ENCODE measurements around the gene KCNH5.
"Not testable (repeated sequence)": the region's sequence is repeated elsewhere in the genome, so short reads cannot be mapped to it uniquely, and the experiment has no call there.

Gene KCNH5

DNA sequence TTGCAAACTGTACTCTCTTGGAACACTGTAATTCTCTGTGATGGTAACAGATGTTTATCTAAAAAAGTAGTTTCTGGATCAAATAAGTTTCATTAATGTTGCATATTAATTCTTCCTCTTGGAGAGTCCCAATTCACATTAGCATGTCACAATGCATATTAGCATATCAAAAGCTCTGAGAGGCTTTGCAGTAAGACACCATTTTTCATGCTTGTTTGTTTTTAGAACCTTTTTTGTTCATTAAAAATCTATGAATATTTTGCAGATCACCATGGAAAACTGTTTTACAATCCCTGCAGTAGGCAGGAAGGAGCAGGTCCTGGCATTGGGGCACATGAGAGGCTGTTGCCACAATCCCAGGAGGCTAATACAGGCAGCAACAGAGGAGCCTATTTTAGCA is 180.7 kb downstream of the KCNH5 start:
- no peak for DNase-seq

DNA sequence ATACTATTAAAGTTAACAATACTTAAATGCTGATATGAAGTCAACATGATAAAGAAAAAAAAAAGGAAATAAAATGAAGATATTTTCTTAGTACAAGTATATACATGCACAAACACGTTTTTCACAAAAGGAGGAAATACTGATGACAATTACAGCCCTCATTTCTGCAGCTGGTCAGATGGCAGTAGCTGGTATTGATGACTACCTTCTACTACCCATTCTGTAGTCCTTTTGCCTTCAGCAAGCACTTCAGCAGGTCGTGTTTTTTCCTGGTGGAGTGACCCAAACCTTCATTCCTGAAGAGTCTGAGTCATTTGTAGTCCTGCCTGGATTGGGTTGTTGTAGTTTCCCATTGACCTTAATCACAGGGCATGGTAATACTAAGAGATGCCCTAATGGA is 187.2 kb downstream of the KCNH5 start:
- not testable (repeated sequence) for DNase-seq

DNA sequence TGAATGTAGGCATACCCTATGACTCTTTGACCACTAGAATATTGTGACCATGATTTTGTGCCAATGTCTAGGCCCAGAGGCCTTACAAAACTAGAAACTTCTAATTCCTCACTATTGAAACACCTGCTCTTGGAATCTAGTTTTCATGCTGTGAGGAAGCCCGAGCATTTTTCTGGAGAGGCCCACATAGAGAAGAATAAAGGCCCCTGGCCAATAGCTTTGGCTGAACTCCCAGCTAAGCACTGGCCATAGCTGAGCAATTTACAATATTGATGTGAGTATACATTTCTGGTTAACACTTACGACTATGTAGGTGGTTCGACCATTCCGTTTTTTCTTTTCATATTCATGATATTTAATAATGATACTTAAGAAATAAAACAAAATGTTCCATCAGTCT is 190.3 kb downstream of the KCNH5 start:
- no peak for DNase-seq

DNA sequence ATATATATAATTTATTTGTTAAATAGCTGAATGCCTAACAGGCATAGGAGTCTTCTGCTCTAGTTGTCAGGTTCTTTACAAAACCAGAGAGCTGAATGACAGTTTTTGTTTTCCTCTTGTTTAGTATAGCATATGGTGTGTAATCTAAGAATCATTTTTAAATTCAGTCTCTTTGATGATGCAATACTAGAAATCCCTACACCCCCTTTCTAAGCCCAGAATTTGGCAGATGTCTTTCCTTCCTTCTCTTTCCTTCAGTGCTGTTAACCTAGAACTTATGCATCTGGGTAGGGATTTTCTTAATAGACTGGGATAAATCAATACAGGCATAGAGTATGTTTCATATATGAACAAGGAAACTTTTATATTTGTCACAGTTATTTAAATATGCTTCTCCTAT is 198.1 kb downstream of the KCNH5 start:
- DNase-seq, result no peak

DNA sequence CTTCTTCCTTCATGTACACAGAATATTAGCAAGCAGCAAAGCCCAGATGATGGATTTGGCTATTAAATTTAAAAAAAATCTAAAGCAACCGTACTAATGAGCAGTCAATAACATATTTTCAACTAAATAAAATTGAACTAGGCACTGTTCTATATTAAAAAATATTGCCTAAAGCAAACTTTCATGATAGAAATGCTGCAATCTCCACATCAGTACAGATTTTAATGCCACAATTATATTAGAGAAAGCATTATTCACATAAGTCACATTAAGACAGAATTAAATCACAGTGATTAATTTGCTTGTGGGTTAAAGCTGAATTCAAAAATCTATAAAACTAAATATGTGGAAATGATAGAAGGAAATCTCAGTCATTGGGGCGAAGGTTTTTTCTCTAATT is 200.7 kb downstream of the KCNH5 start:
- DNase-seq, result no peak

DNA sequence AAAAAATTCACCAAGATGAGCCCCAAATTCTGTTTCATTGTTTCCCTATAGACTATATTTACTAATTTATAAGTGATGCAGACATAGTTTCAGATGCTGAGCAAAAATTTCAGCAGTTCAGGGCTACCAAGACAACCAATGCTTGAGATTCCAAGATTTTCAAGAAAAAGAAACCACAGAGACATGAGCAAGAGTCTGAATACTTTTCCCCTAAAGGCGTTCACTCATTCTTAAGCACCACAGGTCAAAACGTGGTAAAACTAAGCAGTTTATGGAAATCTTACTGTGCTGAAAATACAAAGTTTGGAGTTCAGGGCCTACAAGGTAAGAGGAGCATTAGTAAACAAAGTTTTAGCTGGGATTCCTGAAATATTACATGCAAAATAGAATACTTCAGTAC is 221.2 kb downstream of the KCNH5 start:
- no peak for DNase-seq

DNA sequence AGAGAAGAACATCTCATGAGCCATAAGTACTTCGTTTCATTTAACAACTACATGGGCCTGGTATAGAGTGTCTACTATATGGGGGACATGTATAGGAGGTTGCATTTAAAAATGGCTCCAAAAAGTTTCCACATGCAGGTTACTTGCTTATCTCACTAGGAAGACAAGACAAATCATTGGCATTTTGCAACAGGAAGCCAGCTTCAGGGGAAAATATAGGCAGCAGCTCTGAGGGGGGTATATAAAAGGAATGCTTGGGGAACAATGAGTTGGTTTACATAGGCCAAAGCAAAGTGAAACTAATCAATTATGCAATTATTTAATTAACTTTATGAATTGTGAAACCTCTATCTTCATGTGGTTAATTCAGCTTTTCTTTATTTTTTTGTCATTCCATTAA is 225.3 kb downstream of the KCNH5 start:
- DNase-seq, result no peak

DNA sequence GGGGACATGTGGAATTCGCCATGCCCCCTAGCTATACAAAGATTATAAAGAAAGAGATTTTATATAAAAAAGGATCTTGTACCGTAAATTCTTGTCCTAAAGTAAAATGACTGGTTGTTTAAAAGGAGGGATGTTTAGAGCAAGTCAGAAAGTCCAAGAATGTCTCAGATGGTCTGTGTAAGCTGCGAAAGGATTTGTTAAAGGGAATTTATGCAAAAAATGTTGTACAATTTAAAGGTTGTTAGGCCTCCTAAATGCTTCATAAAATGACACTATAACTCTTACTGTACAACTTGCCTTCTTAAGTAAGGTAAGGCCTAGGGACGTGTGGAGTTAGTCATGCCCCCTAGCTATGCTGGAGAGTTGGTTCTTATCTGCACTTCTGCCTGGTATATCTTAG is 237.6 kb downstream of the KCNH5 start:
- DNase-seq, result no peak

DNA sequence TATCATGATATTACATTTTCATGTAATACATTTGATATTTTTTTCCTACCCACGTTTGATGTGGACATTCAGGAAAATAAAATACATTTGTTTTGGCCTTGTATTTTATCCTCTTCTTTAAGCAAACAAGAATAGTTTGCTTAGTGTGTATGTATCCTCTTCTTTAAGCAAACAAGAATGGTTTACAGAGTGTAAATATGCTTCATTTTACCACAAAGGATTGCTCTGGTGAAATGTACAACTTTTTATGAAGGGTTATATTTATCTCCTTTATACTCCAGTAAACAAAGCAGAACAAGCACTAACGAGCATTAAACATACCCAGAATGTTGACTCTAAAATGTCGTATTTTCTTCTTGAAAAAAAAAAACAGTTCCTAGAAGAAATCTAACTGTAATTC is 244.7 kb downstream of the KCNH5 start:
- DNase-seq, result no peak

DNA sequence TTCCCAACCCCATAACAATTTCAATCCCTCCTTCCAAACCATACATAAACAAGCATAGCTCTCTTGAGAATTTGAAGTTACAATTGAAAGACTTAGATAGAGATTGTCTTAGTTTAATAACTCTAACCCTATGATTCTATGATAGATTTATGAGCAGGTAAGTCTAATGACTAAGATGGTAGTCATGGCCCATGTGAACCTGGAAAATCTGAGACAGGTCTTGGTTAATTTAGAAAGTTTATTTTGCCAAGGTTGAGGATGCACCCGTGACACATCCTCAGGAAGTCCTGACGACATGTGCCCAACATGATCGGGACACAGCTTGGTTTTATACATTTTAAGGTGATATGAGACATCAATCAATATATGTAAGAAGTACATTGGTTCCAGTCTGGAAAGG is 248.8 kb downstream of the KCNH5 start:
- DNase-seq, result no peak

DNA sequence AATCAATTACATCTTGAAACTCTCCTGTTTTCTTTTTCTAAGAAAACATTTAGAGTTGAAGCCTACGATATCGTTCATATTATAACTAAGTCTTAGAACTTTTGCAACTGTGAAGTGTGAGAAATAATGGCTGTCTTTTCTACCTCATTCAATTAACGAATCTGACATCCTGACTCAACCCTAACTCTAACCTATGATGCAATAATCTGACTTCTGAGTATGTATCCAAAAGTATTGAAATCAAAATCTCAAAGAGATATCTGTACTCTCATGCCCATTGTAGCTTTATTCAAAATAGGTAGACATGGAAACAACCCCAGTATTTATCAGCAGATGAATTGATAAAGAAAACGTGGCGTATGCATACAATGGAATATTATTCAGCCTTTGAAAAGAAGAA is 252.7 kb downstream of the KCNH5 start:
- no peak for DNase-seq

DNA sequence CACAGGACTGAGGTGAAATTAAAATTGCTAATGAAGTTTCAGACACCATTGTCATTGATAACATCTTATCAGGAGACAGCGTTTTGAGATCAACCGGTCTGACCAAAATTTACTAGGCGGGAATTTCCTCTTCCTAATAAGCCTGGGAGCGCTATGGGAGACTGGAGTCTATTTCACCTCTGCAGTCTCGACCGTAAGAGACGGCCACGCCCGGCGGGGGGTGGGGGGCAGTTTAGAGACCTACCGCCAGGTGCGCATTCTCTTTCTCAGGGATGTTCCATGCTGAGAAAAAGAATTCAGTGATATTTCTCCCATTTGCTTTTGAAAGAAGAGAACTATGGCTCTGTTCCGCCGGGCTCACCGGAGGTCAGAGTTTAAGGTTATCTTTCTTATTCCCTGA is 263.9 kb downstream of the KCNH5 start:
- DNase-seq, result not testable (repeated sequence)

DNA sequence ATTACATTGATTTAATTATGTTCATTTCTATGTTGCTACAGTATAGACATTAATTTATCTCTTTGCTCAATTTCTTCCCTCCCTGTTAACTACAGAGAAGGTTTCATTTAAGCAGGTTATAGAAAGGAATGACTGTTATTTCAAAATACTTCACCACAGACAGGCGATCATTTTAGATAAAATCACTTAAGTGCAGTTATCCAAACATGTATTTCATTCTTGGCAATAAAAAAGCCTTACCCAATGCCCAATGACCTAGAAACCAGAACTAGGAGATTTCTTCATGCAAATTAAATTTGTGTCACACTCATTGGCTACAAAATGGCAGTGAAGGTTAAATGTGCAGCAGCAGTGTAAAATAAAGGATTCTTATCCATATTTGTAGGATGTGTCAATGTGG is 266.4 kb downstream of the KCNH5 start:
- no peak for DNase-seq

DNA sequence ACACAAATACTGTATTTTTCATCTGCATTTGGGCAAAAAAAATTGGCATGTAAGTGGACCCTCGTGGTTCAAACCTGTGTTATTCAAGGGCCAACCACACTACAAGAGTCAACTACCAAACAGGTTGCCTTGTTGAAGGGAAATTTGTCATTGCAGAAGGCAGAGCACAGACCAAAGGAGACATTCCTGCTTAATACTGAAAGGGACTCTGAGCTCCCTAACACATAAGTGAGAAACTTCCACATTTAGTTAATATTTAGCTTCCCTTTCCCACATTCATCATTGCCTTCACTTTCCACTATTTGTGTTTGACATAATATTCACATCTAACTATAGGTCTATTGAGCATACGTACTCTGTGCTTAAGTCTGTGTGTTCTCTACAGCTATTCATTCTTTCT is 266.9 kb downstream of the KCNH5 start:
- DNase-seq, result no peak

DNA sequence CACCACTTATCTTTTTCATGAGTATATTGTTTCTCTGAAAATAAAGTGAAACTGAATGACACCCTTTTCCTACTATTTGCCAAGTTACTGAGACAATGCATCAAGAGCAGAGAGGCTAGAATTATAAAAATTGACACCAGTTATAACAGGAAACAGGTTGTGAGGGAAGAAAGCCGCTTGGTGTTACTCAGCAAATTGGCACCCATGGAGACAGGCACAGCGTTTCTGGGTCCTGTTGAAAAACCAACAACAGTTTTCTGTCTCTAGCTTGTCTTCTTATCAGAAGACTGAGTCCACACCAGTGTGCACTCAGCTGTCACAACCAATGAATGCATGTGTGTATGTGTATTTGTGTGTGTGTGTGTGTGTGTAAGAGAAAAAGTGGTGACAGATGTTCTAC is 267.7 kb downstream of the KCNH5 start:
- no peak for DNase-seq

DNA sequence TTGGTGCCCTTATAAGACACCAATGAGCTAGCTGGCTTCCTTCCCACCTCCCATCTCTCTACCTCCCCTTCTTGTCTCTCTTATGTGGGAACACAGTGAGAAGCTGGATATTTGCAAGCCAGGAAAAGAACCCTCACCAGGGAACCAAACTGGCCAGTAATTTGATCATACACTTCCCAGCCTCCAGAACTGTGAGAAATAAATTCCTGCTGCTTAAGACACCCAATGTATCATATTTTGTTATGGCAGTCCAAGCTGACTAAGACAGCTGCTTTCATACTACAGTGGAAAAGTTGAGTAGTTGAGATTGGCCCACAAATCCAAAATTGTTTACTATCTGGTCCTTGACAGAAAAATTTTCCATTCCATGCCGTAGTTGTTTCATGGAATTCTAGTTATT is 269.0 kb downstream of the KCNH5 start:
- DNase-seq, result no peak

DNA sequence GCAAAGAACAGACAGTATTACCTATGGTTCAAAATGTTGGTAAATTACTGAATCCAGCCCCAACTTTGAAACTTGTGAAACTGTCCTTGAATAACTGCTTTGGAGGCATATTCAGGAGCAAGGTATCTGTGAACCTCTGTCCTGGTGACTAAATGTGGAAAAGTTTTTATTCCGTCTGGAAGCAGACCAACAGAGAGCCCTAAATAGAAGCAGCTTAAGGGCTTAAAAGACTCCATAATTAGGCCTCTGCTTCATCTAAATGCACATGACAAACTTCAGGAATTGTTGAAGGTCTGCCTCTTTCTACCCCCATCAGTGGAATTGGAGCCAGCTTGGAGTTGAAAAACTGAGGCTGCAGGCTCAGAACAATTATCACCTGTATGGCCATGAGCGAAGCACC is 276.5 kb downstream of the KCNH5 start:
- DNase-seq, result no peak

DNA sequence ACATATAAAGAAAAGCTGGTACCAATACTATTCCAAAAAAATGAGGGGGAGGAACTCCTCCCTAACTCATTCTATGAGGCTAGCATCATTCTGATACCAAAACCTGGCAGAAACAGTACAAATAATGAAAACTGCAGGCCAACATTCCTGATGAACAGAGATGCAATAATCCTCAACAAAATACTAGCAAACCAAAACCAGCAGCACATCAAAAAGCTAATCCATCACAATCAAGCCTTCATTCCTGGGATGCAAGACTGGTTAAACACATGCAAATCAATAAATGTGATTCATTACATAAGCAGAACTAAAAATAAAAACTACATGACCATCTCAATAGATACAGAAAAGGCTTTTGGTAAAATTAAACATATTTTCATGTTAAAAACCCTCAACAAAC is 281.3 kb downstream of the KCNH5 start:
- DNase-seq, result no peak

DNA sequence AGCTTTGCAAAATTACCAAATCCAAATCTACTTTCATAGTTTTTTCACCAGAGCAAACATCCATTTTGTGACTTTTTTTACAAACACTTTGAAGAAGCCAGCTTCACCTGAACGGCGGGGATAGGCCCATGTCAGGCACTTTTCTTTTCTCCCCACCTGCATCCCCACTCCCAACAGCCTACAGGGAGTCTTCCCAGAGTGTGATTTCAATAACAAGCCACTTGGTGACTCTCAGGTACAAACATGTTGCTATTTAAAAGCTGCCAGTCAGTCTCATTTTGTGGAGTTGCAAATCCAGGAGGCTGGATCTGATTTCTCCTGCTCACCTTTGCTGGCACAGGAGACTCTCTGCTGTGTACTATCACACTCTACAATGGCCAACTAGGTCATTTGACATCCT is 285.5 kb downstream of the KCNH5 start:
- no peak for DNase-seq

DNA sequence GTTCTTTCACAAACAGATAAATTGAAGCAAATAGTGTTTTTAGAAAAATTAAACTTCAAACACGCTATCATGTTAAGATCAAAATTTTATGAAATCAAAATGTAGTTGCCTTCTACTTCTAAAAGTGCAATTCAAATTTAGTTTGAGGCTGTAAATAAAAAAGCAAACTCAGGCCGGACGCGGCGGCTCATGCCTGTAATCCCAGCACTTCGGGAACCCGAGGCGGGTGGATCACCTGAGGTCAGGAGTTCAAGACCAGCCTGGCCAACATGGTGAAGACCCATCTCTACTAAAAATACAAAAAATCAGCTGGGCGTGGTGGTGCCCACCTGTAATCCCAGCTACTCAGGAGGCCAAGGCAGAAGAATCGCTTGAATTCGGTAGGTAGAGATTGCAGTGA is 298.4 kb downstream of the KCNH5 start:
- DNase-seq, result not testable (repeated sequence)

DNA sequence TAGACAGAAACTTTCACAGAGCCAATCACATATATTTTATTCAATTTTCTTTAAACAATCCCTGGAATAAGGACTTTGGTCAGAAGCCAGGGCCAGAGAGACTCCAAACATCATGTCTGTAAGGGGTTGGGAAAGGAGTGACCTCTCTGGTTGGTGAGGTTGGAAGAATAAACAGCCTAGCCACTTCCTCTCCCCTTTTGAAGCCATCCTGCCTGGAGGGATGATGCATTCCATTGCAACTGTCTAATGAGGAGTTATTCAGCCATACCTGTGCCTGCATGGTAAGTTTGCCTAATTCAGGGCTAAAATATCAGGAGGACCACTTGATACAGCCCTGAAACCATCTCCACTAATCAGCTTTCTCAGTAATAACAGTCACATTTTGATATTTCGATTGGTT is 299.8 kb downstream of the KCNH5 start:
- no peak for DNase-seq

DNA sequence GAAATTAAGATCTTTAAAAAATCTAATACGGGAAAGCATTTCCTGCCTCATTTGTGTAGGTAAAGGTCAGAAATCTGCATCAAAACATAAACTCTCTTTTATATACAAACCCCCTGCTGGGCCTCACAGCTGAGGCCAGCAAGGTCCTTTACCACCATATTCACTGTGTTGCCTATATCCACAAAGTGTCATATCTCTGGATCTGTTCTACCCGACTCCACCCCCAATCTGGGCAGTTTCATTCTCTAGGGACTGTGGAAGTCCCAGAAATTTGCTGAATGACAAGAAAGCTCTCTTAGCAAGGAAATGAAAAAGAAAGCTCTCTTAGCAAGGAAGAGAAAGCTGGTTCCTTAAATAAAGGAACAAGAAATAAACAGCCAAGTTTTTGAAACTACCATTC is 301.7 kb downstream of the KCNH5 start:
- DNase-seq, result no peak

DNA sequence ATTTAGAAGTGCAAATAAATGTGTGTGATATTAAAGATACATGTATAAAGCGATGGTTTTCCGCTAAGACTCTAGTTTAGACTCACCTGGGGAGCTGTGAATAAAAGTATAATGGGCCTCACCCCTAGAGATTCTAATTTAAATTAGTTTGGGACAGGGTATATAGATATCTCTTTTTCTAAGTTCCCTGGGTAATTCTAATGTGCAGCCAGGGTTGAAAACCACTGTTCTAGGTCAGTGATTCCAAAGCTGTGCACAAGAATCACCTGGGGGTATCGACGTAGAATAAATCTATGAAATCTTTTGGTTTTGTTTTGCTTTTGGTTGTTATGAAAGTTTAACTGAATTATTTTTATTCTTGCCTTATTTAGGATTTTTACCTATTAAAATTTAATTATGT is 302.1 kb downstream of the KCNH5 start:
- no peak for DNase-seq

DNA sequence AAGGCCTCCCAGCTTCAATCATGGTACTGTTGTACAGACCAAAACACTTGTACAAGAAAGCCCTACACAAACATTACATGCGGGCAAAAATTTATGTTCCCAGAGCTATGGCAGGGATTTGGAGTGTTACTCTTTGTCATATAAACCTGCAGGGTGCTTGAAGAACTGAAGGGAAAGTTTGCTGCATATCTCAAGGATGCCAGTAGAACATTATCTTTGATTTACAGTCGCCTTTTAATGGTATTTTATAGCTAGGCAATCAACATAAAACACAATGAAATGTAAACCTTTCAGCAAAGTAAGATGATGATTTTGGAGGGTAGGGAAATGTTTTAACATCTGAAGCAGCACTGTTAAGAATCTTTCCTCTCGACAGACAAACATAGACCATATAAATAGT is 305.6 kb downstream of the KCNH5 start:
- no peak for DNase-seq

DNA sequence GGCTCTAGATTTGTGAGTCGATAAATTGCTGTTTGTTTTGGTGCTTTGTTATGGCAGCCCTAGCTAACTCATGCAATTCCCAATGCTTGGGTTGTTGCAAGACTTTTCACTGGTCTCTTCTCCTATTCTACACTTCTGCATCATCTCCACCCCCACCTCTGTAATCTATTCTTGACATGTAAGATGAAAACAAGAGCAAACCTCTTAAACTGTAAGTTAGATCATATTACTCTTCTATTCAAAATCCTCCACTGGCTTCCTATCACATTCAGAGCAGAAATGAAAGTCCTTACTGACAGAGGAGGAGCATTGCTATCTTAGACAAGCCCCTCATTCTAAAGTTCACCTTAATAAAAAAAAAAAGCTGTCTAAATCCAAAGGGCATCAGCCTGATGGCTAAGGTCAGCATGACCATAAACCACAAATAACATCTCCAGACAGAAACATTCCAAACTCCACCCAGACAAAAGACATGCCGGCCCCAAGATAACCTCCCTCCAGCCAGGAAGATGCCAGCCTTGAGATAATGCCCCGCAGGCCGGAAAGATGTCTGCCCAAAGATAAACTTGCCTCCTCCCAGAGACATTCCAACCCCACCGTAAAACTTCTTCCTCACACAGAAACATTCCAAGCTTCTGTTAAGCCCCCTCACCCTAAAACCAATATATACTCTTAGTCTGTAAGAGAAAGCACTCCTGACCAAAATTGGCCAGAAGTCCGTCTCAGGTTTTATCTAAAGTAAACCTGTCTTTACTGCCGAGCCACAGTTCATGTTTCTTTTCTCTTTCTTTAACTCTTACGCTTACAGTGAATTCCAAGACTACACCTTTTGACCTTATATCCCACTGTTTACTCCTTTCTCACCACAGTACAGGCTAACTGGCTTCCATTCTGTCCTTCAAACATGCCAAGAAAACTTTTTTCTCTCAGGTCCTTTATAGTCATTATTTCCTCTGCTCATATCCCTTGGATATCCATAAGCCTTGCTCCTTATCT is 308.9 kb downstream of the KCNH5 start:
- no peak for DNase-seq
